Adipocyte (in vitro differentiated cells): Measurements from ENCODE around the gene RGS10.
A peak's percentile ranks its signal among the peaks of the same experiment; 100 is the strongest.

ENCODE experiments used
- DNase-seq: peaks from one replicate; pipeline ENCODE4 v3.0.0-alpha.2; 2015; ENCODE audit warnings: low read depth
- H3K27me3 ChIP-seq: replicated peaks from 2 replicates; pipeline ENCODE4 v1.7.0; 2013; ENCODE audit warnings: mild to moderate bottlenecking, low read length, moderate library complexity; ENCODE audit not compliant: control insufficient read depth, insufficient read depth
- H3K36me3 ChIP-seq: 2 replicates; pipeline ENCODE4 v1.7.0; 2013; ENCODE audit warnings: low read length, mild to moderate bottlenecking, moderate library complexity; ENCODE audit not compliant: control insufficient read depth, insufficient read depth, severe bottlenecking
- H3K4me1 ChIP-seq: 2 replicates; pipeline ENCODE4 v1.7.0; 2013; ENCODE audit warnings: mild to moderate bottlenecking, low read length, moderate library complexity; ENCODE audit not compliant: control insufficient read depth, insufficient read depth
- H3K4me3 ChIP-seq: 2 replicates; pipeline ENCODE4 v1.7.0; 2013; ENCODE audit warnings: mild to moderate bottlenecking, low read length, moderate library complexity
- H3K9ac ChIP-seq: 2 replicates; pipeline ENCODE4 v1.7.0; 2013; ENCODE audit warnings: mild to moderate bottlenecking, low read length, moderate library complexity
- H3K9me3 ChIP-seq: 2 replicates; pipeline ENCODE4 v1.7.0; 2013; ENCODE audit warnings: mild to moderate bottlenecking, low read length, moderate library complexity; ENCODE audit not compliant: control insufficient read depth

Gene RGS10

DNA sequence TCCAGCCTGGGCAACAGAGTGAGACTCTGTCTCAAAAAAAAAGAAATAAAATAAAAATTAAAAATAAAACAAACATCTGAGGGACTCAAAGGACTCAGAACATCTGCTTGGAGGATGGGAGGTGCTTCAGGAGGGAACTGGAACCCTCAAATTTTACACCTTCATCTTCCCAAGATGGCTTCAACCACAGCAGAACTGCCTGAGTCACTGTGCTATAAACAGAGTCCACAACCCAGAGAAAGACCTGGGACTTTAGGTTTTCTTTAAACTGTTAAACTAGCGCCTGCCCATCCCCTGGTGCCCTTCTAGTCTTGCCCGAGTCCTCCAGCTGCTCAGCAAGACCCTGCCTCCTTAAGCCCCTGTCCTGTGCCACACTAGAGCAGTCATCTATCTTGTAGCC is 40.8 kb downstream of the RGS10 start:
- DNase-seq, result no peak
- no peak overlapping the region for H3K4me3 ChIP-seq
- H3K9me3 ChIP-seq, result no peaks in the 10 kb centered on the region
- no peak overlapping the region for H3K9ac ChIP-seq
- H3K27me3 ChIP-seq, result no peaks in the 10 kb centered on the region
- no peaks in the 10 kb centered on the region for H3K4me1 ChIP-seq
- no peaks in the 10 kb centered on the region for H3K36me3 ChIP-seq

DNA sequence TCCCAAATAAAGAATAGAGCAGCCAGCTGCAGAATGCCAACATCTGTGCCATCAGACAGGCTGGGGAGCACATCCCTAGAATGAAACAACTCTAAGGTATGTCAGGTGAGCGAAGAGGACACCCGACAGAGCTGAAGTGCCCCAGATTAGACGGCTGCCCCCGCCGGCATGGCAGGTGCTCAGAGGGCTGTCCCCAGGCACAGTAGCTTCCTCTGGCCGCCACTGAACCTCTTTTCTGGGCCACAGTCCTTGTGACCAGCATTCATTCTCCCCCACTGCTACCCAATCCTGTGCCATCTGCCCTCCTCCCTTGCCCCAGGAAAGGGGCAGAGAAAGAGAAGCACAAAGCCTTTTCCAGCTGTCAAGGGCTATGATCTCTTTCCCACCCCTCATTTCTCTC is 41.7 kb downstream of the RGS10 start:
- H3K9me3 ChIP-seq, result no peaks in the 10 kb centered on the region
- H3K4me1 ChIP-seq, result no peaks in the 10 kb centered on the region
- DNase-seq, result no peak
- no peak overlapping the region for H3K9ac ChIP-seq
- H3K36me3 ChIP-seq, result no peaks in the 10 kb centered on the region
- H3K27me3 ChIP-seq, result no peaks in the 10 kb centered on the region
- no peak overlapping the region for H3K4me3 ChIP-seq

DNA sequence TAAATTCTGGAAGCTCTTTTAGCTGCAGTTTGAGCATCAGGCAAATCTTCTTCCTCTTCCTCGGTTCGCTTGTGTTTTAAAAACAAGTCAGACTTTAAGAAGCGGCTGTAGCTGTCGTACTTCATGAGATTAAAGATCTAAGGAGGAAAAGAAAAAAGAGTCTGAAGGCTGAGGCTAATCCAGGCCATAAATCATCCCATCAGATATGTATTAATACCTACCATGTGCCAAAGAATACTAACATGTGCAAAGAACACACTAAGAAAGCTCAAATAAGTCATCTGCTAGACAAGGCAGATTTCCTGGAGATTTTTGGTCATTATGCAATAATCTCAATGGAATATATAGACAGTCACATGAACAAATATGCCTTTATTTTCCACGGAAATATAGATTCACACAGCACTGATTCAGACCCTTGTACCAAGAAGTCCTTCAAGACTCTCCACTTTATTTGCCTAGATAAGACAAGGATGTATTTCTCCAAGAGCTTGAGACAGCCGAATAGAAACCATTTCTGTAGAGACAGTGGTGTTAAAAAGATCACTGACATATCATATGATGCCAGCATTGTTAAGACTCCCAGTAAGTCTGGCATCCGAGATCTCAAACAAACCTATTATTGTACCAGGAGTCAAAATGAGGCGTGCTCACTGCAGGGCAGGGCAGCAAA is 42.3 kb downstream of the RGS10 start:
- Histone ChIP-seq H3K4me1 (no peaks in the 10 kb centered on the region), H3K36me3 (no peaks in the 10 kb centered on the region), H3K27me3 (no peaks in the 10 kb centered on the region), H3K4me3 (no peak overlapping the region), H3K9ac (no peak overlapping the region), H3K9me3 (no peaks in the 10 kb centered on the region)
- no peak for DNase-seq

DNA sequence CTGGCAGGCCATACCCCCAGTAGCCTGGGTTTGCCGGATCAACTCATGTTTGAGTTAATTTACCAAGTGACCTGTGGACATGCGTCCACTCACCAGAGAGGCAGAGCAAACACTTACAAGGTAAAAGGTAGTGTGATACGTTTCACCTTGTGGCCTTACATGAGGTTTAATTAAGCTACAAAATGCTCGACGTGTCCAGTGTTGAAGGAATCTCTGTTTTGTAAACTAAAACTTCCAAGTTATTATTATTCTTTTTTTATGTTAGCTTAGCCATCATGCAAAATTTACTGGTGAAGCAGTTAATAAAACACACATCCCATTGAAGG is 42.9 kb downstream of the RGS10 start:
- H3K4me3 ChIP-seq, result no peak overlapping the region

DNA sequence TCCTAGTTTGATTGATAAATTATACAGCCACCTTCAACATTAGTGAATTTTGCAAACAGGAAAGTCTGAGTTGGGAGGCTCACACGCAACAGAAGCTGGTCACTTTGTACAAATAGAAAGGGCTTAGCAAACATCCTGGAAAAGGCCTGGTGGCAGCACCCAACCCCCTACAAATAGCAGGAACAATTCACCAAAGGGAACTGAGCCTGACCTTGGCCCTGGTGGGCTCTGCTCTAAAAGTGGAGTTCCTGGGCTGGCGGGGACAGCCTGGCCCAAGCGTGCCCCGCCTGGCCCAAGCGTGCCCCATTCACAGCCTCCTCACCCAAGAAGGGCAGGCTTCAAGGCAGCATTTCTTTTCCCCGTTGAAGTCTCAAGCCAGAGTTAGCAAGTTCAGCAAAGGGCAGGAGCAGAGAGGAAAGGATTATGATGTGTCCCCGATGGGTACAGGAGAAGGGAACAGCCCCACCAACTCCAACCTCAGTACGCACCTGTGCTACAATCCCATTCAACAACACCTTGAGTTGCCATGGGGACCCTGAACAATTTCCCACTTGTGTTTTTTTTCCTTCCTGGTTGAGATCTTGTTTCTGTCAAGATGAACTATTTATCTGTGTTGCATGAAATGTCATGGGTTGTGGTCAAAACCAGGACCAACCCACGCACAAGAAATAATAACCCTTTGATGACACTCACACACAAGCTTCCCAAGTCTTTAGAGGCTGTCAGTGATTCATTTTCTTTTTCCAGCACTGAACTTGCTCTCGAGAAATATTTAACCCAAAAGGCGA is 43.4 kb downstream of the RGS10 start:
- Histone ChIP-seq H3K4me1 (peaks cover under 1% of the 10 kb centered on the region), H3K9ac (no peak overlapping the region), H3K36me3 (no peaks in the 10 kb centered on the region), H3K9me3 (no peaks in the 10 kb centered on the region), H3K27me3 (no peaks in the 10 kb centered on the region), H3K4me3 (no peak overlapping the region)
- no peak for DNase-seq

More for the DNA sequence above, 42.9 kb downstream of the RGS10 start:
- no peak for DNase-seq
- Histone ChIP-seq H3K36me3 (no peaks in the 10 kb centered on the region), H3K9me3 (no peaks in the 10 kb centered on the region), H3K4me1 (no peaks in the 10 kb centered on the region), H3K9ac (no peak overlapping the region), H3K27me3 (no peaks in the 10 kb centered on the region)

DNA sequence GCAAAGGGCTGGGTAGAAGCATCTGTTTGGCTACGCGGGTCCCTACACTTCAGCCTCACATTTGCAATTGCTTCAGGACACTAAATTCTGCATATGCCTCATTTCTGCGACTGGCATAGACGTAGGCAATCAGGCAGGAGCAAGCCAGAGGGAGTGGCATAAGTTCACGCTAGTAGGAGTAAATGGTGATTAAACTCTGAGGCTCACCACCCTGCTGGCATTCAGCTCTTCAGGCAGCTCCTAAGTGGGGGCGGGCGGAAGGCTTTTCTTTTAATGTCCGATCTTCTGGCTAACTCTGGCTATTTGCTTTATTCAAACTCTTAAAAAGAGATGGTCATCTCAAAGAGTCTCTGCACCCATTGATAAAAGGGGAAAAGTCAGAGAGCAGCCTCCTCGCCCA is 45.3 kb downstream of the RGS10 start:
- Histone ChIP-seq H3K4me1 (peaks cover 2% of the 10 kb centered on the region), H3K4me3 (no peak overlapping the region), H3K27me3 (no peaks in the 10 kb centered on the region), H3K36me3 (no peaks in the 10 kb centered on the region), H3K9ac (no peak overlapping the region), H3K9me3 (no peaks in the 10 kb centered on the region)
- DNase-seq, result no peak

DNA sequence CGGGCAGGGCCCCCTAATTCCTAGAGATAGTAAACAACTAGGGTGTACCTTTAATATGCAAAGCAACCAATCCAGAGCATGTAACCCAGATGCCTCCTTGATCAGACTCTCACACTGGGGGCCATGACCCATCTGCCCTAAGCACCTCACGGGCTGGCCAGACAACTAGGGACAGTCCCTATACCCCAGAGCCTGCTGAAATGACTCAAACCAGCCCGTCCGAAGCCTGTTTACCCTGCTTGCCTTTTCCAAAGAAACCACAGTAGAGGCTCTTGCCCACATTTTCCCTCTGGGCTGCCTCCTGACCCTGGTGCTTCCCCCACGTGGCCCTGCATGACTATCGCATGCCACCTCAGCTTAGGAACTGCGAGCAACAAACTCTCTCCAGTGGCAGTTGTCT is 46.2 kb downstream of the RGS10 start:
- H3K27me3 ChIP-seq, result no peaks in the 10 kb centered on the region
- H3K9ac ChIP-seq, result no peak overlapping the region
- no peaks in the 10 kb centered on the region for H3K9me3 ChIP-seq
- no peaks in the 10 kb centered on the region for H3K36me3 ChIP-seq
- H3K4me1 ChIP-seq, result peaks cover 2% of the 10 kb centered on the region
- DNase-seq, result no peak
- H3K4me3 ChIP-seq, result no peak overlapping the region

DNA sequence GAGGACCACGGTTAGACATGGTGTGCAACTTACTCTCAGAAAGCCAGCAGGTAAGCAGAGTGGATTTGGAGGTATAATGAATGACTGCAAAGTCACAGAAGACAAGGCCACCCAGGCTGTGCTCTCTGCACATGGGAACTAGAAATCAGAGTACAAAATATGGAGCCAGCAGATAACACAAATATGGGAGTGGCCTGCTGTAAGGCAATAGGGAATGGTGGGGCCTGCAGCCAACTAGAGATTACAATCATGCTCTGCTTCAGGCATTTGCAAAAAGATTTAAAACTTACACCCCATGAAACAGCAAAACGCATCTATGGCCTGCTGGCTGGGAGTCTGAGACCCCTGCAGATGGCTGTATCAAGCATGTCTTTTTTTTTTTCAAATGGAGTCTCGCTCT is 47.0 kb downstream of the RGS10 start:
- peaks cover 2% of the 10 kb centered on the region for H3K4me1 ChIP-seq
- no peak overlapping the region for H3K9ac ChIP-seq
- H3K4me3 ChIP-seq, result no peak overlapping the region
- H3K36me3 ChIP-seq, result no peaks in the 10 kb centered on the region
- H3K9me3 ChIP-seq, result no peaks in the 10 kb centered on the region
- no peak for DNase-seq
- H3K27me3 ChIP-seq, result no peaks in the 10 kb centered on the region

DNA sequence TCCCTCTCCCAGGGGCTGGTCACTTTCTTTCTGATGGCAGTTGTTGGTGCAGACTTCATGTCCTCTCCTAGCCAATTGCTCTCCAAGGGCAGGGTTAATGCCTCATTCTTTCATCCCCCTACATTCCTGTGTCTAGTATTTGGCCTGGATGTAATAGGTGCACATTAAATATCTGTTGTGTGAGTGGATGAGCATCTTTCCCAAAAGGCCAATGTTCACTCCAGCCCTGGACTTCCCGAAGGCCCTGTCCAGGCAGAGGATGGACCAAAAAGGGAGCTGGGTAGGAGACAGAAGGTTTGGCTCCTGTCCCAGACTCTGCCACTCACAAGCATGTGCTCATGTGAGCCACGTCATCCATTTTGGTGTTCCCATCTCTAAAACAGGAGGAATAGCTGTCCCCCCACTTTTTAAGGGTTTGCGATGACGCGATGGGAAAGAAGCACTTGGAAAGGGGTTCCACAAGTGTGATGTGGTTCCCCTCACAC is 47.5 kb downstream of the RGS10 start:
- H3K36me3 ChIP-seq, result no peaks in the 10 kb centered on the region
- H3K27me3 ChIP-seq, result no peaks in the 10 kb centered on the region
- no peak for DNase-seq
- H3K4me1 ChIP-seq, result peaks cover 2% of the 10 kb centered on the region
- H3K9me3 ChIP-seq, result no peaks in the 10 kb centered on the region
- no peak overlapping the region for H3K4me3 ChIP-seq
- no peak overlapping the region for H3K9ac ChIP-seq

DNA sequence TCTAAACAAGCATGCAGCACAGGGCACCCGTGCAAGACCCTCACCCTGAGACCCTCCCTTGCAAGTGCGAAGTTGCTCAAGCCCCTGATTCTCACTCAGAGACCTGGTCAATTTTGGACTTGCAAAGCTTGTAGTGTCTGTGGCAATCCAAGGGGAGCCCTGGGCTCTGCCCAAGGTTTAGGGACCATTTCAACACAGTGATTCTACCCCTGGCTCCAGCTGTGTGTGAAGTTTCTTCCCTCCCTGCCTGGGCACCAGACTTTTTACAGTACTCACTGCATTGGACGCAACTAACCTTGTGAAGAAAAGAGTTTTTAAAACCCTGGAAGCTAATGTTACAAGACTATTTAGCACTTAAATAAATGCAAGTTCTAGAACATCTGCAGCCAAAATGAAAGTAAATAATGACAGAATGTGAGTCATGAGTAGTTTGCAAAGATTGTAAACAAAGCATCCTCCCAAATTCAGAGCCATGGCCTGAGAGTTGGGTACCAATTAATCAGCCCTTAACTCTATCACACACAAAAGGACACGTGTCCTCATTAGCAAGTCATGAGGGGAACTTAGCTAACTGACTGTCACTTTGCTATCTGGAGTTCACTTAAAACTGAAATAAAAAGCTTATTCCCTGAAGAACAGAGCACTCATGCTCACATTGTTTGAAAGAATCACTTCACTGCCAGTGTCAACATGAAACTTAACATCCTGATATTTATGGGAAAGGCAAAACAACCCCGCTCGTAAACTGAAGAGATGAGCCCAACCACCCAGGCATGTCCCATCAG is 48.1 kb downstream of the RGS10 start:
- Histone ChIP-seq H3K9me3 (no peaks in the 10 kb centered on the region), H3K4me1 (peaks cover 2% of the 10 kb centered on the region), H3K9ac (no peak overlapping the region), H3K4me3 (no peak overlapping the region), H3K36me3 (no peaks in the 10 kb centered on the region), H3K27me3 (no peaks in the 10 kb centered on the region)
- peak; percentile 51 for DNase-seq

DNA sequence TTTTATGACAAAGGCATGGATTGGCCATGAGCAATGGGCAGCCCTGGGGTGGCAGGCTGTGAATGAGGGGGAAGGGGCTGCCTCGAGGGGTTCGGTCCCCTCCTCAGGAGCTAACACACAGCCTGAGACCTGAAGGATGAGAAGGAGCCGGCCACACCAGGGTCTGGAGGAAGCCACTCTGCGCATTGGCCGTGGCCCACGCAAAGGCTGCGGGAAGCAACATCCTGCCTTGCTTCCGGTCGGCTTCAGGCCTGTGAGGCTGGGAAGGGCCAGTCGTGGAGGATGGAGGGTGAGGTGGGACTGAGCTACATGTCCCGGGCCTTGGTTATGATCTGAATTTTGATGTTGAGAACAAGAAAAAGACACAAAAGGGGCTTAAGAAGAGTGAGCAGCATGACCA is 49.4 kb downstream of the RGS10 start:
- no peaks in the 10 kb centered on the region for H3K36me3 ChIP-seq
- no peaks in the 10 kb centered on the region for H3K9me3 ChIP-seq
- H3K4me1 ChIP-seq, result peaks cover 2% of the 10 kb centered on the region
- no peak for DNase-seq
- no peak overlapping the region for H3K4me3 ChIP-seq
- no peaks in the 10 kb centered on the region for H3K27me3 ChIP-seq
- H3K9ac ChIP-seq, result no peak overlapping the region
